ENCODE measurements around the gene THSD4.
"Not testable (repeated sequence)": the region's sequence is repeated elsewhere in the genome, so short reads cannot be mapped to it uniquely, and the experiment has no call there.

Gene THSD4

DNA sequence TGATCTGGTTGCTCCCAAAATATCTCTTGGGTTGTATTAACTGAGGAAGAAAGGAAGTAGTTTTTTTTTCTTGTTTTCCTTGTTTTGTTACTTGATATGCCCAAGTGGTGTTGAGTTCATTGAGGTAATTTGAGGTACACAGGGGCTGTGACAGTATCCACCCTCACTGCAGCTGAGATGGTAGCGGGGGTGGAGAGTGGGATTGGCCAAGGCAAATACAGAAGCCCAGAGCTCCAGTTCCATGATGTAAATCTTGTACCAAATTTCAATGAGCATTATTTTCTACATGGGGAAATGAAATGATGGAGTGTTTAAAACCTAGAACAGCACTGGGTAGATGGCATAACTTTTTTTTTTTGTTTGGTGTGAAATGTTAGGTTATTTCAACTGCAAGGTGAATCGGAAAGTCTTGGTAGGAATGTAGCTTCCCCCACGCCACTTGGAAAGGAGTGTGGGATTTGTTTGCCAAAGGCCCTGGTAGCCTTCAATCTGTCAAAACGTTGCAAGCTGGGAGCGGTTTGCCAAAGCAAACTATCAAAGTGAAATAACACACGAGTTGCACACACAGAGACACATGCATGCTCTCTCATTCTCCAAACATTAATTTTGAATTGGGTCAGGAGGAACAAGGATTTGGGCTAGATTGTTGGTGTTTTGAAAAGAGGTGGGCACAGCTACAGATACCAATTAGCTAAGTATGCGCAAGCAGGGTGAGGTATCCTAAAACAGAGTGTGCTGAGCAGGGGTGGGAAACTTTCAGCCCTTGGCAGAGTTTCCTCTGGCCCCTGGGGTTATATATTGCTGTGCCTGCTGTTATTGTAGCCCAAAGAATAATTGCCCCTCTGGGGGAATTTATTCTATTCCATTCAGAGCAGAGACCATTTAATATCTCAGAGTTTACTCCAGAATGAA, 34.6 kb downstream of the THSD4 start:
- no peak for DNase-seq (ENCODE audit: low spot score)

DNA sequence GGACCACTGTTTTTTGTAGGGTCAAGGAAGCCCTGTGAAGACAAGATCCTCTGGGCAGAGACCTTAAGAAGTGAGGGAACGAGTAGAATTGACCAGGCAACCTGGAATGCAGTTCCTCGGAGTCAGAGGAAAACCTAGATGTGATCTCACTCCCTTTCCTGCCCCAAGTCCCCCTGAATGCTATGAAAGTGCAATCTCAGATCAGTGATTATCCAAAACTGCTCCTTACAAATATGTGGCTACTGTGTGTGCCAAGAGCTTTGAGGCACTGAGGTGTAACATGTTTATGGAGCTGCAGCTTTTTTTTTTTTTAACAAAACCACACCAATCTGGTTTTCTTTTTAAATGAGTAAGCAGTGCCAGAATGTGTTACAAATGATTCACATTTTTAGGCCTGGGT, 35.8 kb downstream of the THSD4 start:
- DNase-seq (ENCODE audit: low spot score) = no peak

DNA sequence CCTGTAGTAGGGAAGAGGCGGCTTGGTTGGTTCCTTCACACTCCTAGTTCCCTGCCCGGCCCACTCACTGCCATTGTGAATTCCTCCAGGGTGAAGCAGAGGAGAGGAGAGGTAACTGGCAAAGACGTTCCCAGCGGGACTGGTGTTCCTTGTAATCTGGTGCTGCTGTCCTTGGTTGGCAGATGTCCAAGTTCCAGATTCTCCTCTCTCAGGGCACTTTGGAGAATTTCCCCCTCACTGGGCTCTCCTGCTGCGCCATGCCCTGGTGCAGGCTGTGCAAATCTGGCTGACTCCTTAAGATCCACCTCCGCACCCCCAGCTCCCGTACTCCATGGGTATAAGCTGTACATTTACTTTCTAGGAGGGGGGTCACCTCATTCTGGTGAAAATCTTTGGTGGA, 37.3 kb downstream of the THSD4 start:
- no peak for DNase-seq (ENCODE audit: low spot score)

DNA sequence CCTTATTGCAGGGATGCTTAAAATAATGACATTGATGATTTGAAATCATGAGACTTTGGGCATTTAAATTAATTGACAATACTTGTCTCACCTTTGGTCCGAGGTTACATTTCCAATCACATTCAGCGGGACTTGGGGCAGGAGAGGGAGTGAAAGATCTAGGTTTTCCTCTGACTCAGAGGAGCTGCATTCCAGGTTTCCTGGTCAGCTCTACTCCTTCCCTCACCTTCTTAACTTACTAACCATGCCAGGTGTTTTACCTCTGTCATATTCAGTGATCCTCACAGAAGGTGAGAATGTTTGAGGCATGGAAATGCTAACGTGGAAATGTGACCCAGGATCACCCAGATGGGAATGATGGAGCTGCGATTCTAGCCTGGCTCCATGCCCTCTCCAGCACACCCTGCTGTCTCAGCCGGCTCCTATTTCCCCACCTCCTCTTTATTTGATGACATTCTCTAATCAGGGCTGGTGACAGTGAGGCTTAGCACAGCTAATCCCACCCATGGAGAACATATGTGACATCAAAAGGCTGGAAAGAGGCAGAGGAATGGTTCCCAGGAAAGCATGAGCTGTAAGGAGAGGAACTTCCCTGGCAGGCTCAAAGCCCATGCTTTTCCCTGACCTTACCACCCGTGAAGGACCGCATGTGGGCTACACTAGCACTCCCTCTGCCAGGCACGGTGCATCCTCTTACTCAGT, 38.7 kb downstream of the THSD4 start:
- no peak for DNase-seq (ENCODE audit: low spot score)

DNA sequence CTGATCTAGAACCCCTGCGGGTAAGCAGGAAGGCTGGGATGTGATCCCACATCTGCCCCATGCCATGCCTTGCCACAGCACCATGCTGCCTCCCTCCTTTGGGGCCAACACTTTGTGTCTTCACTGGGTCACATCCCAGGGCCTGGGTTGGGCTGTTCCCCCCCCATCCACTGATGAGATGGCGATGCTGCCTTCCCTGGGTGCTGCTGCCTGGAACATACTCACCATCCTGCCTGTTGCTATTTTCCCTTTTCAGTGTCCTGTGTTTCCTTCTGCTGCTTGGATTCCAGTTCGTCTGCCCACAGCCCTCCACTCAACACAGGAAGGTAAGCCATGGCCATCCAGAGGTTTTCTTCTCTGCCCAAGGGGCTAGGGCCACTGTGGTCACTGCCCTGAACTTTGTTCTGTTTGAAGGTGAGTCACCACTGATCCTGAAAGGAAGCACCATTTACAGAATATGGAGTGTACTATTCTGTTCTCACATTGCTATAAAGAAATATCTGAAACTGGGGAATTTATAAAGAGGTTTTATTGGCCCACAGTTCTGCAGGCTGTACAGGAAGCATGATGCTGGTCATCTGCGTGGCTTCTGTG, 39.4 kb downstream of the THSD4 start:
- DNase-seq (ENCODE audit: low spot score) = no peak

DNA sequence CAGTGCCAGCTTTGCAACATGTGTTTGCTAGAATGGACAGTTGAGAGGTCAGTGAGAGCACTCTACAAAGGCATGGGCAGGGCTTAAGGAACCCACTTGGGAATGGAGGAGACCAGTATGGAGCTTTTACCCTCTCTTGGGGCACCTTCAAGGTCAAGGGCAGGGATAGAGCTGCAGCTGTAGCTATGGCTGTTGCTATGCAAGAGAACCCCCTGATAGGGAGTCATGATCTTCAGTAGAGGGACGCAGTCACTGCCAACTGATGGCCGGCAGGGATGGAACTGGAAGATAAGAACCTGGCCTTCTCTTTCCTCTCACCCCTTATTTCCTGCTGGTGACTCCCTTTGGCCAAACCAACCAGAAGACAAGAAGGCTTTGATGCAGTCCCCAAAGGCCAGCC, 40.3 kb downstream of the THSD4 start:
- DNase-seq (ENCODE audit: low spot score) = no peak

DNA sequence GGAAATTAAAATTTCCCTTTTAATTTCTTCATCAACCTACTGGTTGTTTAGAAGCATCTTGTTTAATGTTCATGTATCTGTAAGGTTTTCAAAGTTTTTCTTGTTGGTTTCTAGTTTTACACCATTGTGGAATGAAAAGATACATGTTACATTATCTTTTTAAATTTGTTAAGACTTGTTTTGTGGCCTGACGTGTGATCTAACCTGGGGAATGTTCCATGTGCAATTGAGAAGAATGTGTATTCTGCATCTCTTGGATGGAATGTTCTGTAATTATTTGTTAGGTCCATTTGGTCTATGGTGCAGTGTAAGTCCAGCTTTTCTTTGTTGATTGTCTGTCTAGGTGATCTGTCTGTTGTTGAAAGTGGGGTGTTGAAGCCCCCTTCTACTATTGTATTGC, 45.7 kb downstream of the THSD4 start:
- no peak for DNase-seq (ENCODE audit: low spot score)

DNA sequence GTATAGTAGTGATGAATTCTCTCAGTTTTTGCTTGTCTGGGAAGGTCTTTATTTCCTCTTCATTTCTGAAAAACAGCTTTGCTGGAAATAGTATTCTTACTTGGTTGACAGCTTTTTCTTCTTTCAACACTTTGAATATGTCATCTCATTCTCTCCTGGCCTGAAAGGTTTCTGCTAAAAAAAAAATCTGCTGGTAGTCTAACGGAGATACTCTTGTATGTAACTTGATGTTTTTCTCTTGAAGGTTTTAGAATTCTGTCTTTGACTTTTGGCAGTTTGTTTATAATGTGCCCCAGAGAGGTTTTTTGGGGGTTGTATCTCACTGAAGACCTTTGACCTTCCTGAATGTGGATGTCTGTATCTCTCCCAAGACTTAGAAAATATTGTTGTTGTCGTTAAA, 47.0 kb downstream of the THSD4 start:
- no peak for DNase-seq (ENCODE audit: low spot score)

DNA sequence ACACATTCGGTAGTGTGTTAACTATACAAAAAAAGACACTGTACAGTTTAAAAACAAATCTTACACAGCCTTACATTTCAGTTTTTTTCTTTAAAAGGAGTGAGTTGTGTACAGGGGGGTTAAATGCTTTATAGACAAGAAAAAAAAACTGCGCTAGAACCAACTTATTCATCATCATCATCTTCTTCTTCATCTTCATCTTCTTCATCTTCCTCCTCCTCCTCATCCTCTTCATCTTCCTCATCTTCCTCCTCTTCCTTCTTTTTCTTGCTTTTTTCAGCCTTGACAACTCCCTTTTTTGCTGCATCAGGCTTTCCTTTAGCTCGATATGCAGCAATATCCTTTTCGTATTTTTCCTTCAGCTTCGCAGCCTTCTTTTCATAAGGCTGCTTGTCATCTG, 49.3 kb downstream of the THSD4 start:
- not testable (repeated sequence) for DNase-seq (ENCODE audit: low spot score)

DNA sequence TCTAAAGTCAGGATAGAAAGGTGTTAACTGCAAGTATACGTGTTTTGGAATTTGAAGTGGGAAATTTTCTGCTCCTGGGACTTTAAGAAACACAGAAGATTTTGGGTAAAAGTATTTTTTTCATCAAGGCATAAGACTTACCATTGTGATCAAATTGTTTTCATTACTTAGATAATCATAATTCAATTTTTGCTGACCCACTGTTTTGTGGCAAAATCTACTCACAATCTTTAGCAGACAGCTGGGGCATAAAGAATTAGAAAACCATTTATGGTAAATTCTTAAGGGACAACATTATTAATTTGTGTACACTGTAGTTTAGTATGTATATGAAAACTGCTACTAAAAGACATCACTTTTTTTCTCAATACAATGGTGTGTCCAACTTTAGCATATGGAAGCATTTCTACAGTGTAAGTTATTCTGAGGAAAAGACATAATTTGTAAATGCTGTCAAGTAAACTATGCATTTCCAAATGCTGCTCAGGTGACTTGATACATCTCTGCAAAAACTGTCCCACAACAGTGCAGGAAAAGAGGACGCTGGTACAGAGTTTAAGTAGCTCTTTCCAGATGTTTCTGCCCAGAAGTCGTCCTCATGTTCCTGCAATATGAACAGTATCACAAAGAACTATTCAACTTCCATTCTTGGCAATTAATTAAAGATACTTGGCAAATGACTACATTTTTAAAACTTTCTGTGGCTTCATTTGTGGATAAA, 52.3 kb downstream of the THSD4 start:
- DNase-seq (ENCODE audit: low spot score) = no peak

DNA sequence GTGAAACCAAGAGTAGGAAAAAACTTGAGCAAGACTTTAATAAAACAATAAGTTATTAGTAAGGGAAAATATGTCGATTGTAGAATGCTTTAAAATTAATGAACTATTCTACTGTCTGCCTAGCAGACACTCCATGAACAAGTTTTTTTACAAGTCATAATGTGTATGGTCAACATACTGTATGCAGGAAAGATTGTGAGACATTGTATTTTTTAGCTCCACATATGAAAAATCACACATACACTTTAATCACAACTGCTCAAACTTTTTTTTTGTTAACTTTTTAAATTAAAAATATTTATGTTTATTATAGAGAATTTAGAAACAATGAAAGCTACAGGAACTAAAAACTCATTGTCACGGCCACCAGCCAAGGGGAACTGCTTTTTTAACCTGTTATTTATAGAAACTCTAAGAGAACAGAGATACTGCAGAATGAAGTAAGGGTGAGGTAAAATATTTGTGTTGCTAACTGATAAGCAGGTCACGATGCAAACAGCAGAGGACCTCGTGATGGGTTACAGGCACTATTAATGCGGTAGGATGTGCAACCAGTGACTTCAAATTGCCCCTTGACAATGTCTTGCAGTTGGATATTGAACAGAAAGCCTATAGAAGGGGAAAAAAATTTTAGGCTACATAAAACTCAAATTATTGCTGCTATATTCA, 53.0 kb downstream of the THSD4 start:
- peak; percentile 40 for DNase-seq (ENCODE audit: low spot score)

DNA sequence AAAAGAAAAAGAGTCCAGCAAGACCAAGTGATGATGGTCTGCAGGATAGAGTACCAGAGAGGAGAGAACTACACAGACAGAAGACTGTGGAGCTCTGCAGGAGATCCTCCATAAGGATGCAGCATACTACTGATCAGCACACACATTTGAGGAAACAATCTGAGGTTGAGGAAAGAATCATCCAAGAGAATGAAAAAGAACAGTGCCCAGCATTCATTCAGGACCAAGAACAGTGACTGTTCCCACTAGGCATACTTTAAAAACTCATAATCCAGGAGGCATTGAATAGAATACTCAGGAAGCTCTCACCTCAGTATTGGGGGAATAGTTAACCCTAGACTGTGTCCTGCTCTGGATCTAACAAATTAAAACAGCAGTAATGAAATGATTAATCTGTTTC, 54.9 kb downstream of the THSD4 start:
- no peak for DNase-seq (ENCODE audit: low spot score)

DNA sequence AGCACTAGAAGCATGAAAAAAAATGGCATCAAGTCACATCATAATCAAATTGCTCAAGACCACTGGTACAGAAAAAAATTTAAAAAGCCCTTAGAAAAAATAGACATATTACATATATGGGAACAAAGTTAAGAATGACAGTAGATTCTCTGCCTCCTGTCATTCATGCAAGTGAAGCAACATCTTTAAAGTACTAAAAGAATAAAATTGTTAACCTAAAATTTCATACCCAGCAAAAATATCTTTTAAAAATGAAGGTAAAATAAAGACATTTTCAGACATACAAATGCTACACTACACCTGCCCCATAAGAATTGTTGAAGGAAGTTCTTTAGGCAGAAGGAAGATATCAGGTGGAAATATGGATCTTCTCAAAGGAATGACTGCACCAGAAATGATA, 55.9 kb downstream of the THSD4 start:
- DNase-seq (ENCODE audit: low spot score) = no peak

DNA sequence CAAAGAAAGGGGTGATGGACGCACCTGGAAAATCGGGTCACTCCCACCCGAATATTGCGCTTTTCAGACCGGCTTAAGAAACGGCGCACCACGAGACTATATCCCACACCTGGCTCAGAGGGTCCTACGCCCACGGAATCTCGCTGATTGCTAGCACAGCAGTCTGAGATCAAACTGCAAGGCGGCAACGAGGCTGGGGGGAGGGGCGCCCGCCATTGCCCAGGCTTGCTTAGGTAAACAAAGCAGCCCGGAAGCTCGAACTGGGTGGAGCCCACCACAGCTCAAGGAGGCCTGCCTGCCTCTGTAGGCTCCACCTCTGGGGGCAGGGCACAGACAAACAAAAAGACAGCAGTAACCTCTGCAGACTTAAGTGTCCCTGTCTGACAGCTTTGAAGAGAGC, 59.1 kb downstream of the THSD4 start:
- not testable (repeated sequence) for DNase-seq (ENCODE audit: low spot score)

DNA sequence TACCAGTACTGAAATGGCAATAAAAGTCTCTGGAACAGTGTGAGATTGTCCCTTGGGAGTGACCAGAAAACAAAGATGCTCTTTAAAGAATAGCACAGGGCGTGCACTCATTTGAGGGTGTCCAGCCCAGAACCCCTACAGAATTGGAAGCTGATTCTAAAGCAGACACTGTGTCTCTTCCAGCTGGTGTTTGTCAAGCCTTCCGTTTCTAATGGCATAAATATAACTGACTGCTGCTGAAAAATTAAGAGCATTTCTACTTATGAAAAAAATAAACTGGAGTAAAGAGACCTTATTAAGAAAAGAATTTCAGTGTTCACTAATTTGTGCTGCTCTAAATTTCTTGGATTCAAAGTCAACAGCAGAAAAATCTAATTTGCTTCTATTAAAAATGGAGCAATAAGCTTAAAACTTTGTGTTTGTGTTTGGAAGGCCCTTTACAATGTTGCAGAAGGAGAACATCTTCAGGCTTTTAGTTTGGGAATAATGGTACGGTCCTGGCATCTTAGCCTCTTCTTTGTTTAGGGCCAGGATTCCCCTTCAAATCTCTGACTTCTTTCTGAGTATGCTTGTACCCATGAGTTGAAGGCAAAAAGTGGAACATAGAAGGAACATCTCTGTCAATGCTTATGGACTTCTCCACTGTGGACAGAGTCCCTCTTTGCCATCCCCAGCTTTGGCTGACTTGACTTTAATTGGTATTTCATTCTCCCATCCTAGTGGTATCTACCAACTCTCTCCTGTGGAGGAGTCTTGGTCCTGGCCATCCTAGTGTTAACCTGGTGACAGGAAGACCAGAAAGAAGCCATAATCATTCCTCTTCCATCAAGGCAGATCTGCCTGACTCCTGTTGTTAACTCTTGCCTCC, 65.9 kb downstream of the THSD4 start:
- no peak for DNase-seq (ENCODE audit: low spot score)

DNA sequence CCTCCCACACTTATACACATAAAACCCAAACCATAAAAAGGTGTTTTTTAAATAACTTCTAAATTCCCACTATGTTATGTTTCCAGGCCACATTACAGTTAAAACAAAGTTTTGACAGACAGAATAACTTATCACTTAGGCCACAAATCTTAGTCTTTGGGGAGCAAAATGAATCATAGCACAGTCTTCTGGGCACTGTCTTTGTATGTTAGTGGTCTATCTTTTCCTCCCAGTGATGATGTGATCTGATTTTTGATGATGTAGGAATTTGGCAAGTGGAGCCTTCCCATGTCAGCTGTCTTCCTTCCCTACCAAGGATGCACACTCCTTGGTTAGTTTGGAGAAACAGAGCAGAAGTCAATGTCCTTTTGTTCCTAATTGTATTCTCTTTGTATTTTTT, 67.3 kb downstream of the THSD4 start:
- no peak for DNase-seq (ENCODE audit: low spot score)

DNA sequence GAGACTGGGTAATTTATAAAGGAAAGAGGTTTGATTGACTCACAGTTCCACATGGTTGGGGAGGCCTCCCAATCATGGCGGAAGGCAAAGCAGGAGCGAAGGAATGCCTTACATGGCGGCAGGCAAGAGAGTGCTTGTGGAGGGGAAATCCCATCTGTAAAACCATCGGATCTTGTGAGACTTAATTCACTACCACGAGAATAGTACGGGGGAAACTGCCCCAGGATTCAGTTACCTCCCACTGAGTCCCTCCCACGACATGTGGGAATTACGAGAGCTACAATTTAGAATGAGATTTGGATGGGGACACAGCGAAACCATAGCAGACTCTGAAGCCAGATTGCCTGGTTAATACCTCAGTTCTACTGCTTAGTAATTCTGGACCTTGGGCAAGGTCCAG, 67.8 kb downstream of the THSD4 start:
- no peak for DNase-seq (ENCODE audit: low spot score)

DNA sequence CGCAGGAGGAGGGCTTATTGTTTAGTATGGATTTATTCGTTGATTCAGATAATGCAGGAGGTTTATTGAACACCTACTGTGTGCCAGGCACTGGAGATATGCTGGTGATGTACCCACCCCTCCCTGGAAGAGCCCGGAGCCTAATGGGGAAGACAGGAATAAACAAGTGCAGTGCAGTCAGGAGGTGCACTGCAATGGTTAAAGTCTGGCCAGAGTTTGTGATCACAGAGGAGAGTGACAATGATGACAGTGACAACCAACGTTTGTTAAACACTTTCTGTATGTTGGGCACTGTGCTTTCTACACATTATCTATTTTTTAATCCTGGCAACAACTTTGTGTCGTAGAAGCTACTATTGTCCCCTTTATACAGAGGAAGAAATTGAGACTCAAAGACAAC, 70.4 kb downstream of the THSD4 start:
- no peak for DNase-seq (ENCODE audit: low spot score)

DNA sequence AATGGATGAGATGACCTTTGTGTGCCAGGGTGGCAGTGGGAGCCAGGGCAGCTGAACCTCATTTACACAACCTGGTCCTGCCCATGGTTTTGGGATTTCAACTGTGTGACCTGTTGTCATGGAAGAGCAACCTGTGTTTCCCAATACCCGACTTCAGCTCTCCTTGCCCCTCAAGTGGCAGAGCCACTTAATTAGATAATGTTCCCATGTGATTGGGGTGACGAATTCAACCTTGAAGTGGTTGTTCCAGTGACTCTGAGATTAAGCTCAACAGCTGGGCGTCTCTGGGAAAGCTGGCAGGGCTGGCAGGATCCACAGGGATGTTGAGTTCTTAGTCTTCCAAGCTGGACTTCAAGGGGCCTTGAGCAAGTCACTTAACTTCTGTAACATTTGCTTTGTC, 71.0 kb downstream of the THSD4 start:
- DNase-seq (ENCODE audit: low spot score) = no peak

DNA sequence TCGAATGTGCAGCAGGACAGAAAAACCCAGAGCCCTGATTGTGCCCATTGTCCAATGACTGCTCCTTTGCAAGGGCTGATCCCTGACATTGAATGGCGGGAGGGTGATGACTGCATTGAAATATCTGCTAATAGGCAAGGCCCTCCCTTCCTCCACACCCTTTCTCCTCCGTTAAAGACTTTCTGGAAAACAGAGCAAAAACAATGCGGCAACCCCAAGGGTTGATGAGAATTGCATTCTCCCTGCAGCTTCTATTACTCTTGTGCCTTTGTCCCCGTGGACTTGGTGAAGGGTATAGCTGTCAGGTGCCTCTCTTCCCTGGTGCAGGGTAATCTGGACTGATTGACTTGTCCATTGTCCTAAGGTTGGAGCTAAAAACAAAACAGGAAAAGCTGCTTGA, 71.8 kb downstream of the THSD4 start:
- no peak for DNase-seq (ENCODE audit: low spot score)

DNA sequence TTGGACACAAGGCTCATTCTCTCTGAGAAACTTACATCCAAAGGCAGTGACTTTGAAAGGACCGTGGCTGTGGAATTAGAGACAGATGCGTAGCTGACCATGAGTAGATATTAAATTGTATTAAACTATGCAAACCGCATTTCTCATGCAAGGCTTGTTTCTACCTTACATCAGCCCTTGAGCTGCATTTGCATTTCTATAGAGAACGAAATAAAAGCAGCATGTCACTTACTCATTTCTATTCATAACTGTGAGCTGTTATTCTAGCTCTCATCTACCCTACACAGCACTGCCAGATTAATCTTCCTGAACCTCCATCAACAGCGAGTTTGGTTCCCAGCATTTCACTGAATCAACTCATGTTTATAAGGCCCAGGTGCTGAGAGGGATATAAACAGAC, 72.3 kb downstream of the THSD4 start:
- no peak for DNase-seq (ENCODE audit: low spot score)
